NB4 (cell line): ENCODE measurements around the gene GCC1.

Experiments
- POLR2A ChIP-seq: IDR thresholded peaks from 2 replicates; pipeline ENCODE4 v1.6.1; 2011; ENCODE audit warnings: mild to moderate bottlenecking; ENCODE audit not compliant: insufficient read length; ENCODE audit errors: extremely low read depth
- TF ChIP-seq, protein P1 (sequence below): IDR thresholded peaks from one replicate; pipeline ENCODE4 v1.5.1; 2012; ENCODE audit warnings: low read depth, low read length

- TF ChIP-seq POLR2A, result no peak
- TF ChIP-seq, protein P1, sequence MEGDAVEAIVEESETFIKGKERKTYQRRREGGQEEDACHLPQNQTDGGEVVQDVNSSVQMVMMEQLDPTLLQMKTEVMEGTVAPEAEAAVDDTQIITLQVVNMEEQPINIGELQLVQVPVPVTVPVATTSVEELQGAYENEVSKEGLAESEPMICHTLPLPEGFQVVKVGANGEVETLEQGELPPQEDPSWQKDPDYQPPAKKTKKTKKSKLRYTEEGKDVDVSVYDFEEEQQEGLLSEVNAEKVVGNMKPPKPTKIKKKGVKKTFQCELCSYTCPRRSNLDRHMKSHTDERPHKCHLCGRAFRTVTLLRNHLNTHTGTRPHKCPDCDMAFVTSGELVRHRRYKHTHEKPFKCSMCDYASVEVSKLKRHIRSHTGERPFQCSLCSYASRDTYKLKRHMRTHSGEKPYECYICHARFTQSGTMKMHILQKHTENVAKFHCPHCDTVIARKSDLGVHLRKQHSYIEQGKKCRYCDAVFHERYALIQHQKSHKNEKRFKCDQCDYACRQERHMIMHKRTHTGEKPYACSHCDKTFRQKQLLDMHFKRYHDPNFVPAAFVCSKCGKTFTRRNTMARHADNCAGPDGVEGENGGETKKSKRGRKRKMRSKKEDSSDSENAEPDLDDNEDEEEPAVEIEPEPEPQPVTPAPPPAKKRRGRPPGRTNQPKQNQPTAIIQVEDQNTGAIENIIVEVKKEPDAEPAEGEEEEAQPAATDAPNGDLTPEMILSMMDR, result no peak
Observed at GRCh38 chr7:127594490-127594889, 9.1 kb upstream of the GCC1 start.
